ENCODE data around the gene ZNF776. TPM values are rescaled to one million over a fixed set of nuclear protein-coding genes. Genes with fewer than 3 reads are reported as not detected.
A peak's percentile ranks its signal among the peaks of the same experiment; 100 is the strongest.
"Not testable (repeated sequence)": the region's sequence is repeated elsewhere in the genome, so short reads cannot be mapped to it uniquely, and the experiment has no call there.

ZNF776 gene
- total RNA-seq, 1 donor from 2014 or later, result 9.8 TPM

GRCh38 chr19:57771417-57771816 is 24.8 kb downstream of the ZNF776 start:
- intact Hi-C loops (cut with DNase I), result no loop called here
- DNase-seq (no peak), ATAC-seq (ENCODE audit: poor library complexity) (no peak)

- ATAC-seq (ENCODE audit: poor library complexity) (no peak), DNase-seq (no peak)
- intact Hi-C loops (cut with DNase I), result no loop called here
Measured at GRCh38 chr19:57773488-57773887, 26.9 kb downstream of the ZNF776 start.

- DNase-seq (no peak), ATAC-seq (ENCODE audit: poor library complexity) (no peak)
- intact Hi-C loops (cut with DNase I), result no loop called here
Measured at GRCh38 chr19:57776764-57777296, 30.2 kb downstream of the ZNF776 start.

- intact Hi-C loops (cut with DNase I), result no loop called here
- no peak for DNase-seq
- no peak for ATAC-seq (ENCODE audit: poor library complexity)
Measured at GRCh38 chr19:57778336-57778735, 31.7 kb downstream of the ZNF776 start.

- DNase-seq (no peak), ATAC-seq (ENCODE audit: poor library complexity) (no peak)
- intact Hi-C loops (cut with DNase I), result no loop called here
Measured at GRCh38 chr19:57779220-57779845, 32.7 kb downstream of the ZNF776 start.

- ATAC-seq (ENCODE audit: poor library complexity), result peak; percentile 25
- intact Hi-C loops (cut with DNase I), result no loop called here
- DNase-seq, result no peak
Measured at GRCh38 chr19:57786286-57786685, 39.7 kb downstream of the ZNF776 start.

GRCh38 chr19:57786906-57787305 is 40.3 kb downstream of the ZNF776 start:
- ATAC-seq (ENCODE audit: poor library complexity) (peak; percentile 23), DNase-seq (no peak)
- intact Hi-C loops (cut with DNase I), result no loop called here

GRCh38 chr19:57788114-57788692 is 41.6 kb downstream of the ZNF776 start:
- intact Hi-C loops (cut with DNase I), result no loop called here
- DNase-seq (no peak), ATAC-seq (ENCODE audit: poor library complexity) (no peak)

GRCh38 chr19:57789288-57789687 is 42.7 kb downstream of the ZNF776 start:
- DNase-seq, result no peak
- intact Hi-C loops (cut with DNase I), result no loop called here
- ATAC-seq (ENCODE audit: poor library complexity), result no peak

- DNase-seq; intact Hi-C loops (cut with DNase I); ATAC-seq (ENCODE audit: poor library complexity): not testable (repeated sequence)
Measured at GRCh38 chr19:57796580-57796979, 50.0 kb downstream of the ZNF776 start.

GRCh38 chr19:57800696-57801095 is 54.1 kb downstream of the ZNF776 start:
- DNase-seq (no peak), ATAC-seq (ENCODE audit: poor library complexity) (no peak)
- intact Hi-C loops (cut with DNase I), result no loop called here

GRCh38 chr19:57802269-57802668 is 55.7 kb downstream of the ZNF776 start:
- intact Hi-C loops (cut with DNase I), result no loop called here
- ATAC-seq (ENCODE audit: poor library complexity) (no peak), DNase-seq (no peak)

- intact Hi-C loops (cut with DNase I), result no loop called here
- DNase-seq (no peak), ATAC-seq (ENCODE audit: poor library complexity) (peak; percentile 13)
Measured at GRCh38 chr19:57803265-57803593, 56.6 kb downstream of the ZNF776 start.

GRCh38 chr19:57803594-57804325 is 57.1 kb downstream of the ZNF776 start:
- ATAC-seq (ENCODE audit: poor library complexity) (peak; percentile 42), DNase-seq (no peak)
- intact Hi-C loops (cut with DNase I), result no loop called here

GRCh38 chr19:57807541-57807940 is 60.9 kb downstream of the ZNF776 start:
- no peak for ATAC-seq (ENCODE audit: poor library complexity)
- intact Hi-C loops (cut with DNase I), result no loop called here
- no peak for DNase-seq

Other genes with a start within 250 kb of the ZNF776 start
- gene ZNF773, start 246.9 kb upstream of the ZNF776 start, total RNA-seq, result 3.9 TPM
- 4.2 TPM for gene ZNF549, start 219.5 kb upstream of the ZNF776 start, total RNA-seq
- gene ZNF550, start 187.0 kb upstream of the ZNF776 start, total RNA-seq, result 8.0 TPM
- gene ZNF416, start 167.9 kb upstream of the ZNF776 start, total RNA-seq, result 4.2 TPM
- 3.8 TPM for gene ZIK1, start 162.7 kb upstream of the ZNF776 start, total RNA-seq
- gene ZNF530, start 146.9 kb upstream of the ZNF776 start, total RNA-seq, result 3.7 TPM
- 15.7 TPM for gene ZNF134, start 132.6 kb upstream of the ZNF776 start, total RNA-seq
- gene ZNF211, start 113.6 kb upstream of the ZNF776 start, total RNA-seq, result 8.6 TPM
- not detected for gene ZSCAN4, start 77.9 kb upstream of the ZNF776 start, total RNA-seq
- gene ZNF551, start 64.8 kb upstream of the ZNF776 start, total RNA-seq, result 3.1 TPM
- gene ZNF154, start 37.6 kb upstream of the ZNF776 start, total RNA-seq, result 3.1 TPM
- gene ZNF671, start 19.2 kb upstream of the ZNF776 start, total RNA-seq, result 5.8 TPM
- 9.8 TPM for gene ZNF586, start 22.9 kb downstream of the ZNF776 start, total RNA-seq
- 3.5 TPM for gene ZNF552, start 68.1 kb downstream of the ZNF776 start, total RNA-seq
- 6.3 TPM for gene ZNF587B, start 83.5 kb downstream of the ZNF776 start, total RNA-seq
- 13.7 TPM for gene ZNF587, start 103.0 kb downstream of the ZNF776 start, total RNA-seq
- 14.2 TPM for gene ZNF814, start 142.2 kb downstream of the ZNF776 start, total RNA-seq
- 10.0 TPM for gene ZNF417, start 169.8 kb downstream of the ZNF776 start, total RNA-seq
- gene ZNF418, start 188.6 kb downstream of the ZNF776 start, total RNA-seq, result 13.5 TPM
- gene ZNF256, start 200.9 kb downstream of the ZNF776 start, total RNA-seq, result 9.1 TPM
- gene C19orf18, start 227.7 kb downstream of the ZNF776 start, total RNA-seq, result 2.4 TPM

All from Right ventricle myocardium superior (tissue), 1 donor.